Activated CD4-positive, alpha-beta memory T cell treated with anti-CD3 and anti-CD28 coated beads for 36 hours (primary cell): ENCODE measurements around the gene TRIM36. TPM values are rescaled to one million over a fixed set of nuclear protein-coding genes. Genes with fewer than 3 reads are reported as not detected.

ENCODE experiments used
- CTCF ChIA-PET: fragments of 350-600 bp; sonication (Branson Sonifier 250); formaldehyde crosslinking; loops from one replicate; lab custom pipeline; 2021; ENCODE audit warnings: antibody characterized with exemption, inconsistent platforms; lab: Charles Lee
- POLR2A ChIA-PET: fragments of 350-600 bp; sonication (Branson Sonifier 250); formaldehyde crosslinking; loops from one replicate; lab custom pipeline; 2021; ENCODE audit warnings: antibody characterized with exemption; lab: Charles Lee
- DNase-seq: peaks from one replicate; pipeline ENCODE4 v3.0.0-alpha.2; 2020
- H3K27ac Mint-ChIP-seq: one replicate; pipeline ENCODE4 v1.8.0; 2021; ENCODE audit warnings: mixed read lengths
- H3K27me3 Mint-ChIP-seq: one replicate; pipeline ENCODE4 v1.8.0; 2021; ENCODE audit warnings: mixed read lengths
- H3K36me3 Mint-ChIP-seq: one replicate; pipeline ENCODE4 v1.8.0; 2021; ENCODE audit warnings: mixed read lengths
- H3K4me1 Mint-ChIP-seq: one replicate; pipeline ENCODE4 v1.8.0; 2021; ENCODE audit warnings: low read depth, mixed read lengths
- H3K4me3 Mint-ChIP-seq: one replicate; pipeline ENCODE4 v1.8.0; 2021; ENCODE audit warnings: mild to moderate bottlenecking, mixed read lengths
- H3K9me3 Mint-ChIP-seq: one replicate; pipeline ENCODE4 v1.8.0; 2021; ENCODE audit warnings: mixed read lengths
- intact Hi-C: fragments of 100-400 bp; cut with micrococcal nuclease; formaldehyde crosslinking; loops from one replicate; pipeline ENCODE4 v1.15.1; 2023
- total RNA-seq, 2 experiments: library from RNA; stranded (reverse); gene quantifications; one replicate each; pipeline ENCODE4 v1.2.3, GENCODE V29; 2021

The TRIM36 gene
- total RNA-seq, 2 experiments from 2014 or later = not detected

DNA sequence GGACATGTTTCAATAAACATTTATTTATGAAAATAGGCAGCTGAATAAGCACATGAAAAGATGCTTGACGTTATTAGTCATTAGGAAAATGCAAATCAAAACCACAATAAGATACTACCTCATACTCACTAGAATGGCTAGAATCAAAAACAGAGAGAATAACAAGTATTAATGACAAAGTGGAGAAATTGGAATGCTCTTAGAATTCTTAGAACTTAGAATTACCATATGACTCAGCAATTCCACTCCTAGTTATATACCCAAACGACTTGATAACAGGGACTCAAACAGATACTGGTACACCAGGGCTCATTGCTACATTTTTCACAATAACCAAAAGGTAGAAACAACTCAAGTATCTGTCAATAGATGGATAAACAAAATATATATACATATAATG, 15.1 kb upstream of the TRIM36 start:
- peaks cover 3% of the 10 kb centered on the region for H3K36me3 Mint-ChIP-seq
- CTCF ChIA-PET = no interaction called here
- DNase-seq = no peak

DNA sequence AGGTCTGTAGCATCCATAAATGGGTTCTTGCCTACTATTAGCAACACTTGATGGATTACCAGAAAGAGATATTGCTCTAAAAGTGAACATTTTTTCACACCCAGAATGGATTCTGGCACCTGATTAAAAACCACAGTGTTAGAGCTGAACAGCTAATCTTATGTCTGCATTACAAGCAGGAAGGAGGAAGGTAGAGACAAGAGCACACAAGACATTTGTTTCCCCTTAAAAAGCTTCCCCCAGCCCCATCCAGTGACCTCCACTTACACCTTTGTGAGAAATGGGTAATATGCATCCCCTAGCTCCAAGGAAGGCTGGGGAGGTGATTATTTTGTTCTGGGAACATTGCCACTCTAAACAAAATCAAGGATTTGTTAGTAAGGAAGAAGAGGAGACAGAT, 12.0 kb upstream of the TRIM36 start:
- intact Hi-C loops = no loop called here
- Mint-ChIP-seq H3K4me3 (no peak overlapping the region), H3K27ac (no peak overlapping the region), H3K36me3 (peaks cover 3% of the 10 kb centered on the region), H3K27me3 (peaks cover 63% of the 10 kb centered on the region), H3K4me1 (peaks cover 6% of the 10 kb centered on the region), H3K9me3 (no peaks in the 10 kb centered on the region)
- CTCF ChIA-PET = interaction anchor here (0.6 to 0.8 kb wide), 3 partner anchors 31 to 962 kb away, joined by 3 to 6 read pairs (median 4); no protein-coding TSS in a partner anchor
- DNase-seq = no peak
- POLR2A ChIA-PET = interaction anchor here (1.7 kb wide), 1 partner anchor 9 kb away, joined by 4 read pairs; no protein-coding TSS in a partner anchor

More for the DNA sequence above, 15.1 kb upstream of the TRIM36 start:
- POLR2A ChIA-PET = no interaction called here
- Mint-ChIP-seq H3K27me3 (peaks cover 42% of the 10 kb centered on the region), H3K9me3 (no peaks in the 10 kb centered on the region), H3K27ac (no peak overlapping the region), H3K4me3 (no peak overlapping the region), H3K4me1 (peaks cover 6% of the 10 kb centered on the region)
- intact Hi-C loops = loop anchor here (2.0 kb wide), 1 partner anchor 24 kb away; no protein-coding TSS in a partner anchor

DNA sequence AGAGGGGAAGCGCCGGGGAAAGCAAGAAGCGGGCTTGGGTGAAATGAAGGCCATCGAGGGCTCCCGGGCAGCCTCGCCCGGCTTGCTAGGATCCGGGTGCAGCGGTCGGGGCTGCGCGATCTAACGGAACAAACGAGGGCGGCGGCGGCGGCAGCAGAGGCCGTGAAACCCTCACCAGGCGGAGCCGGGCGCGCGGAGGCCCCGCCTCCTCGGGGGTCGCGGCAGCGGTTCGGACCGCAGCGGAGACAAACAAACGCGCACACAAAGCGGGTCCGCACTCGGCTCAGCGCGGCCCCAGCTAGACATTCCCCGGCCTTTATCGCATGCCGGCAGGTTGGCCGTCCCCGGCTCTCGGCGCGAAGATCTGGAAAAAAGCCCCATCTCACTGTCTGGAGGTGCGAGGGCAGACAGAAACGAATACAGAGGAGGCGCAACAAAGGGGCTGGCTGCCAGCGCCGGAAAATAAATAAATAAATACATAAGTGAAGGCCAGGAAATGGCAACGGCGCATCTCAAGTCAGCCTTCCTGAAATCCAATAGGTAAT, 10.5 kb upstream of the TRIM36 start:
- H3K9me3 Mint-ChIP-seq = no peaks in the 10 kb centered on the region
- peaks cover 3% of the 10 kb centered on the region for H3K36me3 Mint-ChIP-seq
- intact Hi-C loops = no loop called here
- H3K4me1 Mint-ChIP-seq = peaks cover 6% of the 10 kb centered on the region
- peak; percentile 28 for DNase-seq
- CTCF ChIA-PET = interaction anchor here (1.1 kb wide), 1 partner anchor 11 kb away, joined by 3 read pairs; the partner anchor contains the start of gene TRIM36
- H3K4me3 Mint-ChIP-seq = peak overlapping the region; percentile 69
- POLR2A ChIA-PET = no interaction called here
- H3K27ac Mint-ChIP-seq = no peak overlapping the region
- peaks cover 66% of the 10 kb centered on the region for H3K27me3 Mint-ChIP-seq

DNA sequence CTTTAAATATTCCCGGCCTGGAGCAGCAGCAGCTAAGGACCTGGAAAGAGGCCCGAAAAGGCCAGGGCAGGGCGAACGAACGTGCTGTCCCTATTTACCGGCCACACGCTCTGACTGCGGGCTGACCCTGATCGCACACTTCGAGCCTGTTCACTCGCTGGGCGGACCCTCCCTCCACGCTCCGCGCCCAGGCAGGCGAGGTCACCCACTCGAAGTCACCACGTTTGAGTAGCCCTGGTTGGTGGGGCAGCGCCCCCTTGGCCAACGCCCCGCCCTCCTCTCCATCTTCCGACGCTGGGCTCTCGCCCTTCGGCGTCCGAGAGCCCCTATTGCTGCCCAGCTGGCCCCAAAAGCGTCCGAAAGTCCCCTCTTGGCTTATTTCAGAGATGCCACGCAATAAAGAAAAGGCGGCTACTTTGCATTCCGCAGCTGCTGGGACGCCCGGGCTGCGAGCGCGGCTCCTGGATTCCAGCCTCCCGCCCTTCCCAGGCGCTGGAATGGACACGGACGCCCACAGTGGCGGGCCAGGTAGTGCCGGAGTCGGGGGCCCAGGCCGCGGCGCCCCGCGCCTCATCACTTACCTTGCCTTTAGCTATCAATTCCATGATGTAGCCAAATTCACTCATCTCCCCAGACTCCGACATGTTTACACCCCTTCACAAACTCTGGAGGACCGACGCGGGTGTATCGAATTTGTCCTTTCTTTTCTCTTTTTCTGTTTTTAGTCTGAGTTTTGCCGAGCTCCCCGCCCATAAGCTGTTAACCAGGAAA, 9.9 kb upstream of the TRIM36 start:
- Mint-ChIP-seq H3K4me1 (peaks cover 3% of the 10 kb centered on the region), H3K36me3 (peaks cover 3% of the 10 kb centered on the region), H3K27ac (no peak overlapping the region), H3K4me3 (peak overlapping the region; percentile 69), H3K27me3 (peaks cover 65% of the 10 kb centered on the region), H3K9me3 (no peaks in the 10 kb centered on the region)
- intact Hi-C loops = loop anchor here (1.0 kb wide), 1 partner anchor 9 kb away; no protein-coding TSS in a partner anchor
- POLR2A ChIA-PET = interaction anchor here (0.5 kb wide), 1 partner anchor 693 kb away, joined by 3 read pairs; no protein-coding TSS in a partner anchor
- DNase-seq = no peak
- CTCF ChIA-PET = interaction anchor here (1.1 kb wide), 1 partner anchor 10 kb away, joined by 3 read pairs; the partner anchor contains the start of gene TRIM36

DNA sequence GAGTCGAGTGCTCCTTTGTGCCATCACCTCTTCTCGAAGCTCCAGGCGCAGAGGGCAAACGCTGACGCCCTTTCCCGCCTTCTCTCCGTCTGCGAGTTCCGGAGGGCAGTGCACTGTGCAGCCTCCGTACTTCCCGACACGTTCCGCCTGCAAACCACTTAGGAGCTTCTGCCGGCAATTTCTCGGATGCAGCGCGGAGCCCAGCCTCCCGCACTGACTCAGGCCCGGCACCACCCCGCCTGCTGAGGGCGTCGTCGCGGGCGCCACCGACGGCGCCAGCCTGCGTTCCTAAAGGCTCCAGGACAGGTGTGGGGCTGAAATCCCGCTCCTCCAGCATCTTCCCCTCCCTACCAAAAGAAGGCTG, 9.3 kb upstream of the TRIM36 start:
- Mint-ChIP-seq H3K36me3 (peaks cover 3% of the 10 kb centered on the region), H3K4me3 (no peak overlapping the region), H3K4me1 (peaks cover 3% of the 10 kb centered on the region), H3K27me3 (peaks cover 63% of the 10 kb centered on the region), H3K9me3 (no peaks in the 10 kb centered on the region), H3K27ac (no peak overlapping the region)
- ChIA-PET CTCF (interaction anchor here (1.1 kb wide), 1 partner anchor 9 kb away, joined by 3 read pairs; the partner anchor contains the start of gene TRIM36), POLR2A (interaction anchor here (0.5 kb wide), 1 partner anchor 692 kb away, joined by 3 read pairs; no protein-coding TSS in a partner anchor)
- intact Hi-C loops = loop anchor here (1.0 kb wide), 1 partner anchor 9 kb away; no protein-coding TSS in a partner anchor
- peak; percentile 14 for DNase-seq

DNA sequence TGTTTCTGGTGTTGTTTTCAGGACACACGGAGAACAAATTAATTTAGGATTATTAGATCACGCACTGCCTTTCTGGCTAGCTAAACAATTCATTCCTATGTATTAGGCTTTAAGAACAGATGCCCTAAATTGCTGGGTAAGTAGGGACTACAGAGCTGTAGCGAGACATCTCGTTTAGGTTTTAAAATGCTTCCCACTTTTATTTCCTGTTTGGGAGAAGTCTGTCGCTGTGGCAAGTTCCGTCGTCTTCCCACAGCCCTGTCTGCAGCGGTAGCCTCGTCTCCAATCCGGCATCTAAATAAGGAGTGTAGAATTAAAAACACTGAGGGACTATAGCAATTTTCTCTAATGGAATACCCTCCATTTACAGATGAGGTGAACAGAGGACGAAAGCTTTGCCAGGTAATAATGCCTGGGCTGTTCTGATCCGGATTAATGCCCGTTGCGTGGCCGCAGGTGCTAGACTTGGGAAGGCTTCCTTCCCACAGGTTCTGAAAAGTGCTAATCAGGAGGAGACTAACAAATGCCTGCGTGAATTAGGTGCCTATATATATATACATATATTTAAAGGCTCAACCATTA, 1.3 kb upstream of the TRIM36 start:
- Mint-ChIP-seq H3K36me3 (peaks cover 6% of the 10 kb centered on the region), H3K4me1 (peaks cover 6% of the 10 kb centered on the region), H3K27ac (no peak overlapping the region), H3K27me3 (peaks cover 56% of the 10 kb centered on the region), H3K4me3 (peak overlapping the region; percentile 60), H3K9me3 (peaks cover 12% of the 10 kb centered on the region)
- ChIA-PET CTCF (interaction anchor here (1.7 kb wide), 1 partner anchor 73 kb away, joined by 5 read pairs; no protein-coding TSS in a partner anchor), POLR2A (no interaction called here)
- intact Hi-C loops = loop anchor here (1.0 to 5.0 kb wide), 6 partner anchors 8 to 456 kb away; partner anchors contain the start of genes CCDC112, FEM1C, PGGT1B and TMED7
- no peak for DNase-seq

DNA sequence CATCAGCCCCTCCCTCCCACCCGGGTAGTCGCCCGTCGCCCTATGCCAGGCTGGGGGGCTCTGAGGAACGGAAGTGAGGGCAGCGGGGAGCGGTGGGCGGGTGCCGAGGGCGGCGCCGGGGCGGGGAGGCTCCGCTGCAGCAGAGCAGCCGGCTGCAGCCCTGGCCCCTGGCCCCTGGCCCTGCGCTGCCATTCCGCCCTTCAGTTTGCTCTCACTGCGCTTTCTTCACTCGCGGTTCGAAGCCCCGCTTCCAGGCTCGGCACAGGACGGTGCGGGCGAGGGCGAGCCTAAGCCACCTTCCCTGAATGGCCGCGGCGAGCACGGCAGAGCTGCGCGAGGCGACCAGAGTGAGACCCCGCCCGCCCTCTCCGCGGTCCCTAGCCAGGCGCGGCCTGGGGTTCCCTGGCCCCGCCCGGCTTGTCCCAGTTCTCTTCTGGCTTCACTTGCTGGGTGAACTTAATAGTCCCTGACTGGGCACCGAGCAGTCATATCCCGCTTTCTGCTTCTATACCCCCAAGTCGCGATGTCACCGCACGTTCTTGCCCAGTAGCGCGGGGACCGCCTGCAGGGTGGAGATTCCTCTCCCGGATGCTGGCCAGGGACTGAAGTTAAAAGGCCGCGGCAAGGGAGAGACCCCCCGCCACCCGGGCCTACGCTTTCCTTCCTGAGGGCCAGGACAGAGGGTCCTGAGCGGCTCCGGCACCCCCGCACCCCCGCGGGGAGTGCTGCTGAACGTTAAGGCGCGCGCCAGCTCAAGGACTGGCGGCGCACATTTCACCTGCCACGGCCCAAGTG, 623 bp upstream of the TRIM36 start:
- POLR2A ChIA-PET = no interaction called here
- Mint-ChIP-seq H3K27me3 (peaks cover 58% of the 10 kb centered on the region), H3K4me1 (peaks cover 6% of the 10 kb centered on the region), H3K9me3 (peaks cover 12% of the 10 kb centered on the region), H3K36me3 (peaks cover 6% of the 10 kb centered on the region), H3K4me3 (peak overlapping the region; percentile 79), H3K27ac (no peak overlapping the region)
- peak; percentile 31 for DNase-seq
- CTCF ChIA-PET = interaction anchor here (0.8 to 1.7 kb wide), 3 partner anchors 9 to 93 kb away, joined by 3 to 5 read pairs (median 3); no protein-coding TSS in a partner anchor
- intact Hi-C loops = loop anchor here (1.0 to 5.0 kb wide), 6 partner anchors 9 to 457 kb away; partner anchors contain the start of genes CCDC112, FEM1C, PGGT1B and TMED7

DNA sequence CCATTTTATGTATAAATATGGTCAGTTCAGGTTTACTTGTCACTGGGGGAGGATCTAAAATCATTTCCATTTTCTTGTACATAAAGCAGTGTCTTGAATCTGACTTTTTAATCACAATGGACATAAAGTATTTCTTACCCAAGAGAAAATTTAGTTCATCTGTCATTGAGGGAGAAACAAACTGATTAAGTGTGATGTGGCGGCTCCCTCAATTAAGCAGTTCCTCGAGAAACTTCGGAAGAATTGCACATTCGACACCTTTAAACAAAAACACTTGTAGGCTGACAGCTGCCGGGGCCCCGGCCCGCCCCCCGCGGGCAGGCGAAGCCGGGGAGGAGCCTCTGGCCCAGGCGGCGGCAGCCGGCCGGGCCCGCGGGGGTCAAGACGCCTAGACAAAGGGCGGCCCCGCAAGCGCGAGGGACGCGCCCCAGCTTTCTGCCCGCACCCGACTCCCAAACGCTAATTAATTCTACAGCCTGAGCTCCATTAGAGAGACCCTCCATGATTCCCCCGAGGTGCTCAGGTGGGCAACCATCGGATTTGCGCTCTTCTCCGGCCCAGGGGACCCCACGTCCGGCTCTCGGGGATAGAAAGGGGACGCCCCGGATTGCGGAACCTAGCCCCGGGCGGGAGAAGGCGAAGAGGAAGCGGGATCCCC, 750 bp downstream of the TRIM36 start:
- Mint-ChIP-seq H3K27ac (no peak overlapping the region), H3K36me3 (peaks cover 6% of the 10 kb centered on the region), H3K4me1 (peaks cover 6% of the 10 kb centered on the region), H3K9me3 (peaks cover 16% of the 10 kb centered on the region), H3K4me3 (peak overlapping the region; percentile 79), H3K27me3 (peaks cover 60% of the 10 kb centered on the region)
- no peak for DNase-seq
- ChIA-PET POLR2A (no interaction called here), CTCF (interaction anchor here (0.8 to 1.7 kb wide), 4 partner anchors 11 to 95 kb away, joined by 3 to 5 read pairs (median 3); no protein-coding TSS in a partner anchor)
- intact Hi-C loops = loop anchor here (2.0 to 5.0 kb wide), 2 partner anchors 100 to 673 kb away; partner anchors contain the start of genes AP3S1 and ATG12

DNA sequence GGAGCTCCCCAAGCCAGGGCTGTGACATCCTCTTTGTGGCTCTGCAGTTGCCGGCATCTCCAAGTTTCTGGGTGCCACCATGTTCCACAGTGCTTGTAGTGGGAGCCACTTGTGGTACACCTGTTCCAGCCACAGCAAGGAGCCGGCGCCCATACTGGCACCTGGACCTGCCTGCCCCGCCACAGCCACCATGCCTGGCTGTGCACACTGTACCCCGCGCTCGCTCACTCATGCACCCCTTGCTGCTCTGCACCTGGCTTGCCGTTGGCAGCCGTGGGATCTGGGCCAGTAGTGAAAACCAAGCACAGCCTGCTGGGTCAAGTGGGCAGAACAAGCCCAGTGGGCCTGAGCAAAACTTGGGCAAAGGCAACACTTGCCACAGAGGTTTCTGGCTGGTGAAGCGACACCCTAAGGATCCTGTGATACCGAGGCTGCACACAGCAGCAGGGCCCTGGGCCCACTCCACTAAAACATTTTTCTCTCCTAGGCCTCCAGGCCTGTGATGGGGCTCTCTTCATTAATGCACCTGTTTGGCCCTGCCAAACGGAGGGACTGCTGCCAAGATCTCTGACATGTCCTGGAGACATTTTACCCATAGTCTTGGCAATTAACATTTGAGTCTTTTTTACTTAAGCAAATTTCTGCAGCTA, 2.8 kb downstream of the TRIM36 start:
- ChIA-PET CTCF (interaction anchor here (0.6 kb wide), 1 partner anchor 79 kb away, joined by 4 read pairs; no protein-coding TSS in a partner anchor), POLR2A (no interaction called here)
- intact Hi-C loops = loop anchor here (5.0 kb wide), 1 partner anchor 675 kb away; the partner anchor contains the start of genes AP3S1 and ATG12

DNA sequence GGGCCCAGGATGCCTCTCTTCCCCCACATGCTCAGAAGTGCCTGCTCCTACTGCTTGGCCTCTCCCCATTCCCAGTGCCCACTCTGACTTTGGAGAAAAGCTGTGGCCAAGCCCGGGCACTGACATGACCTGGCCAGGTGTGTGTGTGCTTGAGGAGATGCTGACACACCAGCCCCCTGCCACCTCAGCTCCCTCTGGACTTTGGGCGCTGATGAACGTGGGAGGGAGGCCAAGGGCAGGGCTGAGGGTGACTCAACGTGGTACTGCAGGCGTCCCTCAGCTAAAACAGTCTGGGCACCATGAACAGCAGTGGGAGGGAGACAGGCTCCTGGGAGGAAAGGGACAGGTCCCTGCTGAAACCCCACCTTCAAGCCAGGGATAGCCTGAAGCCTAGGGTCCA, 3.9 kb downstream of the TRIM36 start:
- POLR2A ChIA-PET = no interaction called here
- H3K4me3 Mint-ChIP-seq = no peak overlapping the region
- no peak overlapping the region for H3K27ac Mint-ChIP-seq
- no peak for DNase-seq
- CTCF ChIA-PET = no interaction called here
- peaks cover 56% of the 10 kb centered on the region for H3K27me3 Mint-ChIP-seq
- H3K9me3 Mint-ChIP-seq = peaks cover 16% of the 10 kb centered on the region
- H3K4me1 Mint-ChIP-seq = peaks cover 2% of the 10 kb centered on the region
- intact Hi-C loops = loop anchor here (5.0 kb wide), 1 partner anchor 677 kb away; the partner anchor contains the start of genes AP3S1 and ATG12
- H3K36me3 Mint-ChIP-seq = peaks cover 6% of the 10 kb centered on the region

More for the DNA sequence above, 2.8 kb downstream of the TRIM36 start:
- peaks cover 16% of the 10 kb centered on the region for H3K9me3 Mint-ChIP-seq
- H3K4me3 Mint-ChIP-seq = no peak overlapping the region
- DNase-seq = no peak
- H3K4me1 Mint-ChIP-seq = peaks cover 6% of the 10 kb centered on the region
- H3K27me3 Mint-ChIP-seq = peaks cover 58% of the 10 kb centered on the region
- peaks cover 6% of the 10 kb centered on the region for H3K36me3 Mint-ChIP-seq
- H3K27ac Mint-ChIP-seq = no peak overlapping the region
